ENCODE measurements around the gene MAP7. TPM values are rescaled to one million over a fixed set of nuclear protein-coding genes. Genes with fewer than 3 reads are reported as not detected.

Gene MAP7
- 1 to 10 TPM in 2 of 4 donors, under 1 TPM in 2; 0.29 to 6.8 (median 1.1) TPM for total RNA-seq

GRCh38 chr6:136550330-136551071 lies at the start of gene MAP7:
Gene MAP7, minus strand, starts transcription at chr6:136550422. Its CDS starts 14 bp downstream, at chr6:136550408.
- peak within 1 kb of the TSS; percentile 44 to 69 for H3K4me3 ChIP-seq
- no peak within 1 kb of the TSS for H3K27ac ChIP-seq
- H3K4me1 ChIP-seq, result peaks cover 0 to 6% of the 10 kb centered on the region in 2 donors
- intact Hi-C loops (cut with DNase I; ENCODE audit: low total_unique reads), result no loop called here
- no peaks in the 10 kb centered on the region for H3K36me3 ChIP-seq
- TF ChIP-seq POLR2A (IDR thresholded peaks at IDR 0.05), result peak in 1 of 2 donors; percentile 37
- TF ChIP-seq, protein P1, sequence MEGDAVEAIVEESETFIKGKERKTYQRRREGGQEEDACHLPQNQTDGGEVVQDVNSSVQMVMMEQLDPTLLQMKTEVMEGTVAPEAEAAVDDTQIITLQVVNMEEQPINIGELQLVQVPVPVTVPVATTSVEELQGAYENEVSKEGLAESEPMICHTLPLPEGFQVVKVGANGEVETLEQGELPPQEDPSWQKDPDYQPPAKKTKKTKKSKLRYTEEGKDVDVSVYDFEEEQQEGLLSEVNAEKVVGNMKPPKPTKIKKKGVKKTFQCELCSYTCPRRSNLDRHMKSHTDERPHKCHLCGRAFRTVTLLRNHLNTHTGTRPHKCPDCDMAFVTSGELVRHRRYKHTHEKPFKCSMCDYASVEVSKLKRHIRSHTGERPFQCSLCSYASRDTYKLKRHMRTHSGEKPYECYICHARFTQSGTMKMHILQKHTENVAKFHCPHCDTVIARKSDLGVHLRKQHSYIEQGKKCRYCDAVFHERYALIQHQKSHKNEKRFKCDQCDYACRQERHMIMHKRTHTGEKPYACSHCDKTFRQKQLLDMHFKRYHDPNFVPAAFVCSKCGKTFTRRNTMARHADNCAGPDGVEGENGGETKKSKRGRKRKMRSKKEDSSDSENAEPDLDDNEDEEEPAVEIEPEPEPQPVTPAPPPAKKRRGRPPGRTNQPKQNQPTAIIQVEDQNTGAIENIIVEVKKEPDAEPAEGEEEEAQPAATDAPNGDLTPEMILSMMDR (IDR thresholded peaks at IDR 0.05), result peak; percentile 34 to 82 (median 74)
- peaks cover 0 to 5% of the 10 kb centered on the region in 2 donors for H3K27me3 ChIP-seq
- H3K9me3 ChIP-seq, result no peaks in the 10 kb centered on the region
- DNase-seq, result peak; percentile 20 to 47

GRCh38 chr6:136599329-136600011 lies 49.2 kb upstream of the MAP7 start:
- TF ChIP-seq POLR2A (IDR thresholded peaks at IDR 0.05), result no peak
- TF ChIP-seq, protein P1 (IDR thresholded peaks at IDR 0.05), result no peak

GRCh38 chr6:136598048-136598447 lies 47.8 kb upstream of the MAP7 start:
- Histone ChIP-seq H3K27me3 (no peaks in the 10 kb centered on the region), H3K9me3 (no peaks in the 10 kb centered on the region), H3K27ac (no peak overlapping the region), H3K36me3 (no peaks in the 10 kb centered on the region), H3K4me1 (no peaks in the 10 kb centered on the region), H3K4me3 (no peak overlapping the region)
- intact Hi-C loops (cut with DNase I; ENCODE audit: low total_unique reads), result no loop called here
- no peak for DNase-seq
- TF ChIP-seq, protein P1 (IDR thresholded peaks at IDR 0.05), result no peak
- TF ChIP-seq POLR2A (IDR thresholded peaks at IDR 0.05), result no peak

More at GRCh38 chr6:136599329-136600011, 49.2 kb upstream of the MAP7 start:
- Histone ChIP-seq H3K36me3 (no peaks in the 10 kb centered on the region), H3K4me3 (no peak overlapping the region), H3K27me3 (no peaks in the 10 kb centered on the region), H3K9me3 (no peaks in the 10 kb centered on the region), H3K4me1 (no peaks in the 10 kb centered on the region), H3K27ac (peak overlapping the region in 1 of 2 donors; percentile 19)
- intact Hi-C loops (cut with DNase I; ENCODE audit: low total_unique reads), result no loop called here
- no peak for DNase-seq

GRCh38 chr6:136594671-136595070 lies 44.4 kb upstream of the MAP7 start:
- Histone ChIP-seq H3K27ac (no peak overlapping the region), H3K4me1 (no peaks in the 10 kb centered on the region), H3K4me3 (no peak overlapping the region), H3K9me3 (no peaks in the 10 kb centered on the region), H3K27me3 (no peaks in the 10 kb centered on the region), H3K36me3 (no peaks in the 10 kb centered on the region)
- TF ChIP-seq, protein P1 (IDR thresholded peaks at IDR 0.05), result no peak
- no peak for TF ChIP-seq POLR2A (IDR thresholded peaks at IDR 0.05)
- DNase-seq, result no peak
- intact Hi-C loops (cut with DNase I; ENCODE audit: low total_unique reads), result no loop called here
